GM21528 (cell line): ENCODE measurements around the gene SEMA5A.

Experiments
- ATAC-seq: cut with Tn5 transposase; IDR thresholded peaks from one replicate; pipeline ENCODE4 v1.9.1; 2021; ENCODE audit warnings: mild to moderate bottlenecking, moderate library complexity; ENCODE audit not compliant: unreplicated experiment, low FRiP score

The SEMA5A gene

GRCh38 chr5:8997542-8998070 is 548.3 kb downstream of the SEMA5A start:
- ATAC-seq = no peak

DNA sequence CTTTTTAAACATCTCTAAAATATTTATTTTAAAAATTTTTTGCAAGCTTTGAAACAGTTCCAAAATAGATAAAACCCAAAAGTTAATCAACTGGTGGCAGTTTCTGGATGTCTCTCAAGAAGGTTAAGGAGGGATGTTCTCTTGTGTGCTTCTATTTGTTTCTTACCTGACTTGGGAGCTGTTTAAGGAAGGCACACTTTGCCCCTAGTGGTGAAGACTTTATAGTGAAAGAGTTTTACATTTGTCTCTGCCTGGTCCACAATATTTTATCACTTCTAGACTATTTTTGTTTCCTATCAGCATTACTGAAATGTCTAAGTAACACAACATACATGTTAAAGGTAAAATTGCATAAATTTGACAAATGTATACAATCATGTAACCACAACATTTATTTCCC is 552.8 kb downstream of the SEMA5A start:
- no peak for ATAC-seq
